HG03108 (cell line): ENCODE results near the gene TRAF5.
"Not testable (repeated sequence)": the region's sequence is repeated elsewhere in the genome, so short reads cannot be mapped to it uniquely, and the experiment has no call there.

Experiments
- ATAC-seq: cut with Tn5 transposase; IDR thresholded peaks from one replicate; pipeline ENCODE4 v1.9.1; 2021; ENCODE audit warnings: moderate library complexity; ENCODE audit not compliant: unreplicated experiment

TRAF5 gene

DNA sequence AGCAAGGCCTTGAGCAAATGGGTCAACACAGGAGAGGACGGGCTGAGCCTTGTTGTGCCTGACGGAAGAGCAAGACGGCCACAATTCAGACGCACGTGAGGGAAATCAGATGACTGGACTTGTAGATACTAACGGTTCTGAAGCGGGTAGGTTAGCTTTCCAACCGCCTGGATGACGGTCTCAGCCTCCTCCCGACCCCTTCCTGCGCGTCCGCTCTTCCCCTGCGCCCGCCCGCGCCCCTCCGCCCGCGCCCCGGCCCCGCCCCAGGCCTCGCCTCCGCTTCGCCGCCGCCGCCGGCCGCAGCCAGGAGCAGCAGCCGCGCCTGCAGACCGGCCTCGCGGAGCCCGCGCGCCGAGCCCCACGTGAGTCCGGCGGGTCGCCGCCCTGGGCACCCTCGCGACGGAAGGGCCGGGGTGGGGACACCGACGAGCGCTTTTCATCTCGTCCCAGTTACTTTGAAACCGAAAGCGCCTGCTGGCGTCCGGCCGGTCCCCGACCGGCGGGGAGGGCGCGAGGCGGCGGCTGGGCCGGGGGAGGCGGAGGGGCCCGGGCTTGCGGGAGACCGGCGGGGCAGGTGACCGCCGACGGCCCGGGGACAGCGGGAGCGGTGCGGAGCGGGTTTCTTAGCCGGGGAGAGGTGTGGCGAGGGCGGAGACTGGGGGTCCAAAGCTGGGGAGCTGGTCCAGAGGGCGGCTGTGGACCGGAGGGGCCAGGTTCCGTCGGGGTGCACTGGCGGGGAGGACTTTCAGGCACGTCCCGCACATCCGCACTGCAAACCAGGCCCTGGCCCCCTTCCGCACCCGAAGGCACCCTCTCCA, at the start of gene TRAF5:
Gene TRAF5, plus strand, starts transcription at position 306 of the 818 bp plus-strand sequence. CDS start 26,407 bp downstream, outside the sequence.
- peak; percentile 32 for ATAC-seq

DNA sequence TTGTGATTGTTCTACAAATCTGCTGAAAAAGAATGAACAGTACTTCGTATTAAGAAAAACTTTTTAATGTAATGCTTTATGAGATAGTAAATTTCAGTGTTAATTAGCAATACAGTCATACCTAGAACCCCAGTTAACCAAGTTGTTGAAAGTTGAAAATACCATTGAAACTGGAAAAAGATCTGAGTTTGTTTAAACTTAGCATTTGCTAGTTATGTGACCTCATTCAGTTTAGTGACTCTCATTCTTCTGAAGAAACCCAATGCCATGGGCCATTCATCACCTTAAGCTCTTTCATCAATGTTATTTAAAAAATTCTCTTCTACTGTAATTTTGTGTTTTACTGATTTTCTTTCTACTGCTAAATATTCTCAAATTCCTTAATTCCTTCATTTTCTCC, 47.3 kb upstream of the TRAF5 start:
- no peak for ATAC-seq

DNA sequence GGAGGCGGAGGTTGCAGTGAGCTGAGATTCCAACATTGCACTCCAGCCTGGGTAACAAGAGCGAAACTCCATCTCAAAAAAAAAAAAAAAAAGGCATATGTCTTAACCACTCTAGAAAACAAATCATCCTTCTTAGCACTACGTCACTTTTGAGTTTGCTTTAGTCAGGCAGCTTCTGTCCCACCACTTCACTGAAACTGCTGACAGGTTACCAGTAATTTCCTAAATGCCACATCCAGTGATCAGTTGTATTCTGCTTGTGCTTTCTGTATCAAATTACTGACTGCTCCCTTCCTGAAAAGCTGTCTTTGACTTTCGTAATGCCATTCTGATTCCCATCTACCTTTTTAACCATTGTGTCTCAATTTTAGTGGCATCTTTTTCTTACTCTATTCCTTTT, 45.7 kb upstream of the TRAF5 start:
- no peak for ATAC-seq

DNA sequence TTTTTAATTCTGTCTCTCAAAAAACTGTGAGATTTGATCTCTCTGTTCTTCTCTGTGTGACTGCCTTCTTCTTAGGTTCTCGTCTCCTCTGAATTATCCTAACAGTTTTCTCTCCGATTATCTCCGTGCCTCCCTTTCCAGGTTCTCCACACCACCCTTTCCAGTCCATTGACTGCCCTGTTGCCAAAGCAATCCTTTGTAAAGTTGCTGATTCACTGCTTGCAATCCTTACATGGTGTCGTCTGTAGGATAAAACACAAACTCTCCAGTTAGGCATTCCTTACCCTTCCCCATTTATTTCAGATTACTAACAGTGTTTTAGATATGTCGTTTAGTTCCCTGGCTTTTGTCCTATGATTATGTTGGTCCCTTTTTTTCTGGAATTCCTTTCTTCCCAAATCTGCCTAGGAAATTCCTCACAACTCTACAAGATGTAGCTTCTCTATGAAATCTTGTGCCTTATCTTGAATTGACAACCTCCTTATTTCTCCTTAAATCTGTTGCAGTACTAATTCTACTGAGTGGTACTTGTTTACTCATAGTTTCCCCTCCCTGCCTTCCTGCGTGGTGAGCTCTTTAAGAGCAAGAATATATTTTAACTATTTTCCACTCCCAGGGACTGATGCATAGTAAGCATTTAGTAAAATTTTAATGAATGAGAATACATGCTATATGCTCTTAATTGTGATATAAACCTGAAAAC, 45.2 kb upstream of the TRAF5 start:
- ATAC-seq: no peak

- no peak for ATAC-seq
These were observed 44.6 kb upstream of the TRAF5 start for GRCh38 chr1:211282023-211282373.

- ATAC-seq: no peak
These were observed 41.4 kb upstream of the TRAF5 start for GRCh38 chr1:211285196-211285595.

DNA sequence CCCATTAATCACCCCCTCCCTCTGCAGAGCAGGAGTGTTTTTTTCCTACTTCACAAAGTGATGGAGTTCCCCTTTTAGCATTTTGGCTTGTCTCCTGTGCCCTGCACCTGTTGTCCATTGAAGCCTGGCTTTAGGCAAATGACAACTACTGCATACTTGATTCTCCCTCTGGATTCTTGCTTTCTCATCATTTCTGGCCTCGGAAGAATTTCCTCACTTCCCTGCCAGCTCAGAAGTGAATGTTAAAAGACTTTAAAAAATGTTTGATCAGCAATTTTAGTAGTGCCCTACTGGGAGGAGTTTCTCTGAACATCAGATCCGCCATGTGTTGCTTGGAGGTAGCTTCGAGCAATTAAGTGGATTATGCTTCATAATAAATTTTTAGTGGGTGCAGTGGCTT, 39.4 kb upstream of the TRAF5 start:
- ATAC-seq: no peak

DNA sequence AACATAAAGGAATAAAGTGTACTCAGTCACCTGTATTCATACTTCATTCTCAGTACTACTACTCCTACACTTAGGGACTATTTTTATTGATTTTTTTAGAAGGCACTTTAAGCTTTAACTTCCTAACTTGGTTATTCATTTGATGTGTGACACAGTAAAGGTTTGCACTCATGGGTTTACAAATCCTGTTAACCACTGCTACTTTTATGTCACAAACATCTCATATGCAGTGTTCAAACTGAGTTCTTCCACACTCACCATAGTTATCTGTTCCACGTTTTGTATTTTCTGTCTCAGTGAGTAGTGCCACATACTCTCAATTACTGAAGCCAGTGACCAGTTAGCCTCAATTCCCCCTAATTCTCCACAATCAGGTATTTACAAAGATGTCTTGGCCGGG, 34.2 kb upstream of the TRAF5 start:
- ATAC-seq: no peak

- ATAC-seq: no peak
These were observed 30.2 kb upstream of the TRAF5 start for GRCh38 chr1:211296396-211296795.

- peak; percentile 95 for ATAC-seq
These were observed 21.6 kb upstream of the TRAF5 start for GRCh38 chr1:211305044-211305443.

DNA sequence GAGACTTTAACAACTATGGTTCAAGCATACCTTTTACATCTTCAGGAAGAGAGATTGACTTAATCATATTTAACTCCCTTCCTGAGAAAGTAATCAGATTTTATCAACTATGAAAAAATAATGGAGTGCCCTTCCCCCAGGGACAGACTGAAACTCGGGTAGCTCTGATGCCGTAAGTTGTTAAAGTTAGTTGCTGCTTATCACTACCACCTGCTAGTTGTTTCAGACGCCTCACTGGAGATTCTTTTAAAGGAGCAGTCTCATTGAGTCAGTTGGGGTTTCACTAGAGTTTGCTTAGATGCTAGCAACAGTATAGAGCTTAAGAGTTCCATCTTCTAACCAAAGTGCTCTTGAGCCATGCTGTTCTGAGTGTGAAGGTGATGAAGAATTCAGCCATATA, 17.0 kb upstream of the TRAF5 start:
- ATAC-seq: no peak

GRCh38 chr1:211313392-211313791, 13.2 kb upstream of the TRAF5 start:
- ATAC-seq: no peak

- no peak for ATAC-seq
These were observed 7.9 kb upstream of the TRAF5 start for GRCh38 chr1:211318576-211319280.

DNA sequence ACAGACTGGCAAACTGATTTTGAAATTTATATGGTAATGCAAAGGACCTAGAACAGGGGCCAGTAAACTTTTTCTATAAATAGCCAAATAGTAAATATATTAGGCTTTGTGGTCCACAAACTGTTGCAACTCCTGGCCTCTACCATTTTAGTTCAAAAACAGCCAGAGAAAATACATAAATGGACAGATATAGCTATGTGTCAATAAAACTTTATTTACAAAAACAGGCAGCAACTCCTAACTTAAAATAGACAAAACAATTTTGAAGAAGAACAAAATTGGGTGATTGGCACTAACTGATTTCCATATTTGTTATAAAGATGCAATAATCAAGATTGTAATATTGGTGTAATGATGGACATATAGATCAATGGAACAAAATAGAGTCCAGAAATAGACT, 6.7 kb upstream of the TRAF5 start:
- ATAC-seq: no peak

DNA sequence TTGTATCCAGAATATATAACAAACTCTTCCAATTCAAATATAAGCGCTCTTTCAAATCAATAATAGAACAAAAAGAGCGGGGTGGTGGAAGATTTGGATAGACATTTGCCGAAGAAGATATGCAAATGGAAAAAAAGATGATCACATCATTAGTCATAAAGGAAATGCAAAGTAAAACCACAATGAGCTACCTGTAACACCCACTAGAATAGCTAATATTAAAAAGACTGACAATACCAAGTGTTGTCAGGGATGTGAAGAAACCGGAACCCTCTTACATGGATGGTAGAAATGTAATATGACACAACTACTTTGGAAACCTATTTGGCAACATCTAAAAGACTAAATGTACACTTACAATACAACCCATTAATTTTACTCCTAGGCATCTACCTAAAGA, 5.7 kb upstream of the TRAF5 start:
- ATAC-seq: no peak

GRCh38 chr1:211321646-211322045, 5.0 kb upstream of the TRAF5 start:
- not testable (repeated sequence) for ATAC-seq

GRCh38 chr1:211323156-211324063, 3.2 kb upstream of the TRAF5 start:
- peak; percentile 39 for ATAC-seq

DNA sequence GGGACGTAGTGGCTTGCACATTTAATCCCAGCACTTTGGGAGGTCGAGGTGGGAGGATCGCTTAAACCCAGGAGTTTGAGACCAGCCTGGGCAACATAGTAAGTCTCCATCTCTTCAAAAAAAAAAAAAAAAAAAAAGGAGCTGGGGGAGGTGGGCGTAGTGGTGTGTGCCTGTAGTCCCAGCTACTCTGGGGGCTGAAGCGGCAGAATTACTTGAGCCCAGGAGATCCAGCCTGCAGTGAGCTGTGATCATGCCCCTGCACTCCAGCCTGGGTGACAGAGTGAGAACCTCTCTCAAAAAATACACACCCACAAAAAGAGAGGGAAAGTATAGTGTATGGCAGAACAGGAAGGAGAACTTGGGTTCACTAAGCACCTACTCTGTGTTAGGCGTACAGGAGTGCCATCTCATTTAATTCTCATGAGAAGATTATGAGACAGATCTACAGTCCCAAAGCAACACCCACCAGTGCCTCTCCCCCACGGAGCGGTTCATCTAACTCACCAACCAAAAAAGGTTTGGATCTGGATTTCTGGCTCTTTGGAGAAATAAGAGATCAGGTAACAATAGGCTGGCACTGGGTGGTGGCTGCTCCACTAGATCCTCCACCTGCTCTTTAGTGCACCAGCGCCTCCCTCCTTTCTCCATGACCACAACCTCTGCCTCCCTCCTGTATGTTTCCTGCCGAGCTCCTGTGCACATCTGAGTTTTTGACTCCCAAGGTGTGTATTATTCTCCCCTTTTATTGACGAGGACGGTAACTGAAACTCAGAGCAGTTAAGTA, 1.4 kb upstream of the TRAF5 start:
- ATAC-seq: no peak

- ATAC-seq: no peak
These were observed 499 bp upstream of the TRAF5 start for GRCh38 chr1:211326140-211326527.

GRCh38 chr1:211327346-211327921, 801 bp downstream of the TRAF5 start:
- ATAC-seq: peak; percentile 28
